Measurements from ENCODE around the gene MPDU1. TPM values are rescaled to one million over a fixed set of nuclear protein-coding genes. Genes with fewer than 3 reads are reported as not detected.

The MPDU1 gene
- total and polyA plus RNA-seq, 10 of the 15 experiments (the other 5 are each of a cell fraction or from before 2014, with no cell fraction given): 3.6 to 138 (median 78.9) TPM

DNA sequence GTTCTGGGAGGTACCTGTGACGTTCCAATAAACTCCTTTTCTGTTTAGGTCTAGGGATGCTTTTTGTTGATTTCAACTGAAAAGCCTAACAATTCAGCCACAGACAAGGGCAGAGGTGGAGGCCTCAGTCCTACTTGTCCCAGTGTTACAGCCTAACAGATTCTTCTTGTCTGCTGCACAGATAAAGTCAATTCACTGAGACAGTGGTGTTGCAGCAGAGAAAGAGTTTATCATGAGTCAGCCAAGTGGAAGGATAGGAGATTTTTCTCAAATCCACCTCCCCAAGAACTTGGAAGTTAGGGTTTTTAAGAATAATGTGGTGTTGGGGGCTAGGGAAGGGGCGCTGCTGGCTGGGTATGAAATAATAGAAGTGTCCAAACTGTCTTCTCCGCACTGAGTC lies 45.6 kb upstream of the MPDU1 start:
- ChIA-PET POLR2A (no interaction called here), CTCF (interaction anchor here (0.9 kb wide), 1 partner anchor 22 kb away, joined by 3 read pairs; no protein-coding TSS in a partner anchor), SMC1A (ENCODE audit: uncharacterized antibody, unreplicated experiment) (interaction anchor here (0.6 kb wide), 1 partner anchor 365 kb away, joined by 3 read pairs; no protein-coding TSS in a partner anchor), RAD21 (ENCODE audit: unreplicated experiment) (no interaction called here)
- Histone ChIP-seq H3K4me3 (no peak overlapping the region), H3K36me3 (ENCODE audit: control insufficient read depth in 2 of 2, insufficient read depth in 2 of 2, low read length in 1 of 2) (no peaks in the 10 kb centered on the region), H4K20me1 (ENCODE audit: control insufficient read depth, insufficient read depth) (no peaks in the 10 kb centered on the region), H3K4me2 (ENCODE audit: control insufficient read depth, insufficient read depth) (no peak overlapping the region), H3K4me1 (ENCODE audit: control insufficient read depth, insufficient read depth, low read length) (peaks cover 5% of the 10 kb centered on the region; the same call in 1 of the 2 replicates), H3K79me2 (ENCODE audit: control insufficient read depth, insufficient read depth, low read length) (no peaks in the 10 kb centered on the region), H3K9ac (ENCODE audit: control insufficient read depth, insufficient read depth, low read length) (no peak overlapping the region), H3K9me3 (replicated peaks; ENCODE audit: control insufficient read depth, insufficient read depth, low read length) (peaks cover 8% of the 10 kb centered on the region; the same call in 2 of the 3 replicates), H3K27me3 (replicated peaks in 1 of 2; ENCODE audit: control insufficient read depth in 2 of 2, insufficient read depth in 2 of 2, low read length in 1 of 2) (no peaks in the 10 kb centered on the region), H3K27ac (ENCODE audit: control insufficient read depth, insufficient read depth) (no peak overlapping the region), H2AFZ (ENCODE audit: control insufficient read depth, low read depth, low read length) (no peak overlapping the region)
- in situ Hi-C loops (cut with MboI): no loop called here
- DNase-seq (ENCODE audit: low read depth, low spot score): no peak
- no peak for FAIRE-seq
- intact Hi-C loops (cut with micrococcal nuclease; ENCODE audit: unreplicated experiment): no loop called here
- no peak for ATAC-seq
- BruUV-seq (replicated peaks): no TSS peak
- no peak for TF ChIP-seq SP1 (IDR thresholded peaks at IDR 0.05; ENCODE audit: low read depth, low read length)
- TF ChIP-seq RBBP5 (conservative IDR thresholded peaks at IDR 0.05): no peak
- TF ChIP-seq PKNOX1 (IDR thresholded peaks at IDR 0.05): no peak
- no peak for TF ChIP-seq GABPA (IDR thresholded peaks at IDR 0.05; ENCODE audit: low read depth)
- no peak for TF ChIP-seq KDM1A (IDR thresholded peaks at IDR 0.05; ENCODE audit: borderline replicate concordance)
- no peak for TF ChIP-seq PML (IDR thresholded peaks at IDR 0.05; ENCODE audit: low read length)
- no peak for TF ChIP-seq TCF3 (IDR thresholded peaks at IDR 0.05; ENCODE audit: borderline replicate concordance, insufficient read depth, low read depth, low read length)
- TF ChIP-seq NR2F1 (conservative IDR thresholded peaks at IDR 0.05): no peak
- no peak for TF ChIP-seq PAX5 (IDR thresholded peaks at IDR 0.05; ENCODE audit: borderline replicate concordance, low read depth, low read length)
- TF ChIP-seq RUNX3 (IDR thresholded peaks at IDR 0.05; ENCODE audit: low read length): no peak
- TF ChIP-seq YBX1 (IDR thresholded peaks at IDR 0.05): no peak
- no peak for TF ChIP-seq ESRRA (IDR thresholded peaks at IDR 0.05; ENCODE audit: low read length)
- TF ChIP-seq NR2C1 (IDR thresholded peaks at IDR 0.05): no peak
- WGBS (ENCODE audit: insufficient coverage, insufficient replicate concordance, low lambda C conversion rate, missing lambda C conversion rate): 30% methylated on average over 3 of the region's 3 CpGs

Measured in GM12878 (cell line).